Measurements from ENCODE around the gene GSAP.
"Not testable (repeated sequence)": the region's sequence is repeated elsewhere in the genome, so short reads cannot be mapped to it uniquely, and the experiment has no call there.

The GSAP gene

DNA sequence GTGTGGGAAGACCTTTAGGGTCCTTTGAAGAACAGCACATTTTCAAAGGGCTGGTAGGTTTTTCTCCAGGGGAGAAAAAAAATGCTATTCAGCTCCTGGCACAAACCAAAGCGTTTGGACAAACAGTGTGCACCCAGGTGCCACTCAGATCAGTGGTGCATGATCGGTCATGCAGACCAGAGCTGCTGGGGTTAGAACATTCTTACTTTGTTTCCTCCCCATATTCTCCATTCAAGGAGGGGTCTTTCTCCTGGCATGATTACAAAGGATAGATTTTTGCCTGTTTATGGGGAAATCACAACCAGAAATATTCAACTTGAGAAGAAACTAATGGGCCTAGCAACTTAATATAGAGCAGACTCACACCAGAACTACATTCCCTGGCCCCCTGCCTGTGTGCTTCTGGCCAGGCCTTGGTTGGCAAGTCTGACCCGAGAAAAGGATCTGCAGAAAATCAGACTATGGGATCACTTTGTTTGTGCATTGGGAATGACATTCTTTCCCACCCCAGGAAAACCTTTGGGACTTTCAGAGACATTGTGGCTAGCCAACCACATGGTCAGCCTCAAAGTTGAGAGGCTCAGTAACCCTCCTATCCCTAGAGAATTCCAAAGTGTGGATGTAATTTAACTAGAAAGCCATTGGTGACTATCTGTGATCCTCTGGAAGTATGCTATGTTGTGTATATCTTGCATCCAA, 134.2 kb downstream of the GSAP start:
- no peaks in the 10 kb centered on the region for H3K36me3 ChIP-seq (ENCODE audit: control insufficient read depth, insufficient read depth, low read length, severe bottlenecking)
- no peaks in the 10 kb centered on the region for H3K9me3 ChIP-seq (ENCODE audit: control insufficient read depth, low read length)
- H3K9ac ChIP-seq (ENCODE audit: low read length) = peak overlapping the region; percentile 17
- no peak for DNase-seq (ENCODE audit: low read depth)
- no peaks in the 10 kb centered on the region for H3K27me3 ChIP-seq (replicated peaks; ENCODE audit: control insufficient read depth, insufficient read depth, low read length)
- H3K4me1 ChIP-seq (ENCODE audit: control insufficient read depth, insufficient read depth, low read length) = peaks cover 28% of the 10 kb centered on the region
- no peak overlapping the region for H3K4me3 ChIP-seq (ENCODE audit: low read length)

DNA sequence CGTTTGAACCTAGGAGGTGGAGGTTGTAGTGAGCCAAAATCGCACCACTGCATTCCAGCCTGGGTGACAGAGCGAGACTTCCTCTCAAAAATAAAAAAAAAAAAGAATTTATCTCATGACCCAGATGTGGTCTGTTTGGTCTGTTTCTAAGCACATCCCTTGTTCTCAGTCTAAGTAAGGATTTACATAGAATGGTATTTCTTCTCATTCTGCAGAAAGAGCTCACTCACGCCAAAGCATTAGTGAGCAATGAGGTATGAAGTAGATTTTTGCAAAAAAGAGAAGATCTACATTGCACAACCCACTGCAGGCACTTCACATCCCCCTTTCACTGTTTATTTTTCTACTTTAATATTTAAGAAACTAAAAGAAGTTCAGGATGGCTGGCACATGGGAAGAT, 140.0 kb downstream of the GSAP start:
- no peaks in the 10 kb centered on the region for H3K27me3 ChIP-seq (replicated peaks; ENCODE audit: control insufficient read depth, insufficient read depth, low read length)
- no peaks in the 10 kb centered on the region for H3K36me3 ChIP-seq (ENCODE audit: control insufficient read depth, insufficient read depth, low read length, severe bottlenecking)
- peaks cover 14% of the 10 kb centered on the region for H3K4me1 ChIP-seq (ENCODE audit: control insufficient read depth, insufficient read depth, low read length)
- no peak for DNase-seq (ENCODE audit: low read depth)
- H3K4me3 ChIP-seq (ENCODE audit: low read length) = no peak overlapping the region
- H3K9ac ChIP-seq (ENCODE audit: low read length) = no peak overlapping the region
- H3K9me3 ChIP-seq (ENCODE audit: control insufficient read depth, low read length) = no peaks in the 10 kb centered on the region

GRCh38 chr7:77275663-77276062, 140.5 kb downstream of the GSAP start:
- not testable (repeated sequence) for H3K4me3 ChIP-seq (ENCODE audit: low read length); H3K36me3 ChIP-seq (ENCODE audit: control insufficient read depth, insufficient read depth, low read length, severe bottlenecking); H3K9ac ChIP-seq (ENCODE audit: low read length); H3K9me3 ChIP-seq (ENCODE audit: control insufficient read depth, low read length); H3K27me3 ChIP-seq (replicated peaks; ENCODE audit: control insufficient read depth, insufficient read depth, low read length)
- peak; percentile 17 for DNase-seq (ENCODE audit: low read depth)
- peaks cover 13% of the 10 kb centered on the region for H3K4me1 ChIP-seq (ENCODE audit: control insufficient read depth, insufficient read depth, low read length)

- DNase-seq (ENCODE audit: low read depth) = no peak
- Histone ChIP-seq H3K36me3 (ENCODE audit: control insufficient read depth, insufficient read depth, low read length, severe bottlenecking) (no peaks in the 10 kb centered on the region), H3K9ac (ENCODE audit: low read length) (no peak overlapping the region), H3K27me3 (replicated peaks; ENCODE audit: control insufficient read depth, insufficient read depth, low read length) (no peaks in the 10 kb centered on the region), H3K4me1 (ENCODE audit: control insufficient read depth, insufficient read depth, low read length) (peaks cover 18% of the 10 kb centered on the region), H3K9me3 (ENCODE audit: control insufficient read depth, low read length) (no peaks in the 10 kb centered on the region), H3K4me3 (ENCODE audit: low read length) (no peak overlapping the region)
Observed at GRCh38 chr7:77271766-77272165, 144.4 kb downstream of the GSAP start.

GRCh38 chr7:77270094-77270480, 146.1 kb downstream of the GSAP start:
- Histone ChIP-seq H3K27me3 (replicated peaks; ENCODE audit: control insufficient read depth, insufficient read depth, low read length) (no peaks in the 10 kb centered on the region), H3K9ac (ENCODE audit: low read length) (peak overlapping the region; percentile 11), H3K36me3 (ENCODE audit: control insufficient read depth, insufficient read depth, low read length, severe bottlenecking) (no peaks in the 10 kb centered on the region), H3K4me3 (ENCODE audit: low read length) (no peak overlapping the region), H3K9me3 (ENCODE audit: control insufficient read depth, low read length) (no peaks in the 10 kb centered on the region), H3K4me1 (ENCODE audit: control insufficient read depth, insufficient read depth, low read length) (peaks cover 12% of the 10 kb centered on the region)
- DNase-seq (ENCODE audit: low read depth) = no peak

- Histone ChIP-seq H3K9me3 (ENCODE audit: control insufficient read depth, low read length) (no peaks in the 10 kb centered on the region), H3K9ac (ENCODE audit: low read length) (peak overlapping the region; percentile 11), H3K36me3 (ENCODE audit: control insufficient read depth, insufficient read depth, low read length, severe bottlenecking) (no peaks in the 10 kb centered on the region), H3K4me1 (ENCODE audit: control insufficient read depth, insufficient read depth, low read length) (peaks cover 12% of the 10 kb centered on the region), H3K4me3 (ENCODE audit: low read length) (no peak overlapping the region), H3K27me3 (replicated peaks; ENCODE audit: control insufficient read depth, insufficient read depth, low read length) (no peaks in the 10 kb centered on the region)
- DNase-seq (ENCODE audit: low read depth) = peak; percentile 30
Observed at GRCh38 chr7:77269360-77270093, 146.6 kb downstream of the GSAP start.

DNA sequence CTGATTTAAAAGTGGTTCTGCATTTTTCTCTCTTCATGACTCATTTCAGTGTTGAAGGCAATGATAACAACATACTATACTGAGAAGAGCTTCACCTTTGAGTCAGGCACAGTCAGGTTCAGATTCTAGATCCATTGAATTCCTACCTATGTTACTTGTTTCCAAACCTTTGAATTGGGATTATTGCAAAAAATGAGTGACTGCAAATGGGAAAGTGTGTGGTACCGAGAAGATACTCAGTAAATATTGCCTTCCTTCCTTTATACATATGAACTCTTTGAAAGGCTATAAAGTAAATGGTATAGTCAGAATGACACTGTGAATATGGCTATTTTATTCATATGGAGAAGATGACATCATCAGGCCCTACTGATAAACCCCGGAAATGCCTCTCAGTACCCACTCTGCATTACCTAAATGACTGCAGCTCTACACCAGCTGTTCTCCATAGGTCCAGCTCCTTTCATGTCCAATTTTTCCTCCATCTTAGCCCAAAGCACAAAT, 149.8 kb downstream of the GSAP start:
- Histone ChIP-seq H3K9me3 (ENCODE audit: control insufficient read depth, low read length) (no peaks in the 10 kb centered on the region), H3K36me3 (ENCODE audit: control insufficient read depth, insufficient read depth, low read length, severe bottlenecking) (no peaks in the 10 kb centered on the region), H3K9ac (ENCODE audit: low read length) (no peak overlapping the region), H3K4me3 (ENCODE audit: low read length) (no peak overlapping the region), H3K27me3 (replicated peaks; ENCODE audit: control insufficient read depth, insufficient read depth, low read length) (no peaks in the 10 kb centered on the region), H3K4me1 (ENCODE audit: control insufficient read depth, insufficient read depth, low read length) (peaks cover 12% of the 10 kb centered on the region)
- no peak for DNase-seq (ENCODE audit: low read depth)

DNA sequence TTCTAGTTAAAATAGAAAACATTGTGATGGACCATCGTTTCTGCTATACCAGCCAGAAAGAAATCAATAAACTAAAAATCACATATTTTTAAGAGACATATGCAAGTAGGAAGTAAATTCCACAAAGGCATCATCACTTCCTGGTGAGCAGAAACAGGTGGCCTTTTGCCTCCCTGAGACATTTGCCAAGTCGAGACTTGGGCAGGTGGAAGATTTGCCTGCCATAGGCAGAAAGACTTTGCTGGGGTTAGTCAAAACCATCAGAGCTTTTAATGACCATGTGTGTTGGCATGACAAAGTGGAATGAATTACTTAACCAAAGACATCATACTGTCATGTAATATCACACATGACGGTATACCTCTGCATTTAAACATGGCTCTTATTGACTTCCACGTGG, 150.5 kb downstream of the GSAP start:
- H3K9ac ChIP-seq (ENCODE audit: low read length) = no peak overlapping the region
- no peak overlapping the region for H3K4me3 ChIP-seq (ENCODE audit: low read length)
- no peaks in the 10 kb centered on the region for H3K36me3 ChIP-seq (ENCODE audit: control insufficient read depth, insufficient read depth, low read length, severe bottlenecking)
- H3K4me1 ChIP-seq (ENCODE audit: control insufficient read depth, insufficient read depth, low read length) = peaks cover 12% of the 10 kb centered on the region
- DNase-seq (ENCODE audit: low read depth) = no peak
- no peaks in the 10 kb centered on the region for H3K27me3 ChIP-seq (replicated peaks; ENCODE audit: control insufficient read depth, insufficient read depth, low read length)
- H3K9me3 ChIP-seq (ENCODE audit: control insufficient read depth, low read length) = no peaks in the 10 kb centered on the region

DNA sequence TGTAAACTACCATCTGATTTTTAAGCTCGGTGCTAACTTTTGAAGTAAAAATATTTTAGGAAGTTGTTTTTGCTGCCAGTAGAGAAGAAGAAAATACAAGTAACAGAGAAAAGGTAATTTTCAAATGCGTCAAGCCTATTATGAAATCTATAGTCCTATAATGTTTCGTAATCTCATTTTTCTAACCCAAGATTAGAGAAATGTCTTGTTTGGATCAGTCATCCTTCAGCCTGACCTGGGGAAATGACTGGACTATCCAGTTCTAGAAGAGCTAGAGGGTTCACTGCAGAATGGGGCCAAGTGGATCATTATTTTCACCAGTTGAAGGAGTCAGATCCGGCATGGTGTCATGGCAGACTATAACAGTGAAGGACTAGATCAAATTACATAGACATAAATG, 153.8 kb downstream of the GSAP start:
- H3K9me3 ChIP-seq (ENCODE audit: control insufficient read depth, low read length) = no peaks in the 10 kb centered on the region
- no peaks in the 10 kb centered on the region for H3K4me1 ChIP-seq (ENCODE audit: control insufficient read depth, insufficient read depth, low read length)
- no peak overlapping the region for H3K9ac ChIP-seq (ENCODE audit: low read length)
- H3K36me3 ChIP-seq (ENCODE audit: control insufficient read depth, insufficient read depth, low read length, severe bottlenecking) = no peaks in the 10 kb centered on the region
- H3K4me3 ChIP-seq (ENCODE audit: low read length) = no peak overlapping the region
- DNase-seq (ENCODE audit: low read depth) = no peak
- no peaks in the 10 kb centered on the region for H3K27me3 ChIP-seq (replicated peaks; ENCODE audit: control insufficient read depth, insufficient read depth, low read length)
